T-helper 1 cell treated with Interleukin-12 subunit alpha and Interleukin-12 subunit beta and Interleukin-4 antibody, amounts not matched to agents 30 μg/mL and 1 μg/mL, for 36 hours (primary cell): ENCODE results near the gene ORC2.
"Not testable (repeated sequence)": the region's sequence is repeated elsewhere in the genome, so short reads cannot be mapped to it uniquely, and the experiment has no call there.

Experiments used
- H3K27ac Mint-ChIP-seq: one replicate; pipeline ENCODE4 v1.8.0; 2021; ENCODE audit warnings: mild to moderate bottlenecking, mixed read lengths
- H3K27me3 Mint-ChIP-seq: one replicate; pipeline ENCODE4 v1.8.0; 2021; ENCODE audit warnings: low read depth, mixed read lengths
- H3K36me3 Mint-ChIP-seq: one replicate; pipeline ENCODE4 v1.8.0; 2021; ENCODE audit warnings: low read depth, mixed read lengths
- H3K4me1 Mint-ChIP-seq: one replicate; pipeline ENCODE4 v1.8.0; 2021; ENCODE audit warnings: low read depth, mixed read lengths
- H3K4me3 Mint-ChIP-seq: one replicate; pipeline ENCODE4 v1.8.0; 2021; ENCODE audit warnings: mild to moderate bottlenecking, moderate library complexity, mixed read lengths
- H3K9me3 Mint-ChIP-seq: one replicate; pipeline ENCODE4 v1.8.0; 2021; ENCODE audit warnings: mixed read lengths

Gene ORC2

DNA sequence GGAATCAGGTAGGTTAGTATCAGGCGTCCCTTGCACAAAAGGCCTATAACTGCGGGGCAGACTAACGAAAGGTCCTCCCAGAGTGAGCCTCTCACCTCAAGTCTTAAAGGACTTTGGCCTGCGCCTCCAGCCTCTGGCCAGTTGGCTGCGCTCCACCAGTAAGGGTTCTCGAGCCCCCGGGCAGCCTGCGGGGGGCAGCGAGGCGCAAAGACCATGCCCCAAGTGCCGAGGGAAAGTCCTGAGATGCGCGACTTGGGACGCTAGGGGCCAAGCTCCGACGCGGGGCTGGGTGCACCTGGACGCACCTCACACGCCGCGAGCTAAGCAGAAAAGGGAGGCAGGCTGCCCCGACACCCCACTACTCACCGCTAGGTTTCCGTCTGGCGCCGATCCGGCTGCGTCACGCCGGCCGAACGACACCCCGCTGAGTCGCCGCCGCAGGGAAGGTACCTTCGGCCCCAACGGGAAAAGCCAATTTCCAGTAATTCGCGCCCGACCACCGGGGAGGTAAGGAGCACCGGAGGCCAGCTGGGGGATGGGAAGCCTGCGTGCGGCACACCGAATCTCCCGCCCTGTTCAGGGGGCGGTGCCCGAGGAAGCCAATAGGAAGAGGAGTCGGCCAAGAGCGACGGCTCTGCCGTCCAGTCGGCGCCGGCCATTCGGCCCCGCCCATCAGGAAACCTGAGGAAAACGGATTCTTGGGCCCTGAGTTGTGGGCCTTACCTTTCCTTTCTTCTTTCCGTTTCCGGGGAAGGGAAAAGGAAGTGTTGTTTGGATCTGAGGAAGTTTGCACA is at the start of gene ORC2:
Gene ORC2 (minus strand): TSS at position 537 of the 794 bp plus-strand sequence. CDS start 5,537 bp downstream, outside the sequence.
- Mint-ChIP-seq H3K27ac (peak within 1 kb of the TSS; percentile 94), H3K4me3 (peak within 1 kb of the TSS; percentile 98), H3K9me3 (no peaks in the 10 kb centered on the region)

DNA sequence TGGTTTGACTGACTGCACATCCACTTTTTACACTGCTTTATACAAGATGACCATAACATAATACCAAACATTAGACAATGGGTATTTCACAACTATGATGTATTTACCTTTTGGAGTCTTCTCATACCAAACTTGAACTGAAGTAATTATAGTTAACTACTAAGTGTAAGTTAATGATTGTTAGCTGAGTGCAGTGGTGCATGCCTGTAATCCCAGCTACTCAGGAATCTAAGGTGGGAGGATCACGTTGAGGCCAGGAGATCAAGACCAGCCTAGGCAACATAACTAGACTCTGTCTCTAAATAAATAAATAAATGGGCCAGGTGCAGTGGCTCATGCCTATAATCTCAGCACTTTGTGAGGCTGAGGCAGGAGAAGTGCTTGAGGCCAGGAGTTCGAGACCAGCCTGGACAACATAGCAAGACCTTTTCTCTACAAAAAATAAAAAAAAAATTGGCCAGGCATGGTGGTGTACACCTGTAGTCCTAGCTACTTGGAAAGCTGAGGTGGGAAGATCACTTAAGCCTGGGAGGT is 44.9 kb upstream of the ORC2 start:
- Mint-ChIP-seq H3K27me3 (no peaks in the 10 kb centered on the region), H3K9me3 (no peaks in the 10 kb centered on the region), H3K36me3 (peaks cover 26% of the 10 kb centered on the region), H3K4me3 (no peak overlapping the region), H3K4me1 (no peaks in the 10 kb centered on the region), H3K27ac (no peak overlapping the region)

More for the DNA sequence above, at the start of gene ORC2:
- H3K4me1 Mint-ChIP-seq: peaks cover 52% of the 10 kb centered on the region
- H3K27me3 Mint-ChIP-seq: no peaks in the 10 kb centered on the region
- H3K36me3 Mint-ChIP-seq: peaks cover 19% of the 10 kb centered on the region

DNA sequence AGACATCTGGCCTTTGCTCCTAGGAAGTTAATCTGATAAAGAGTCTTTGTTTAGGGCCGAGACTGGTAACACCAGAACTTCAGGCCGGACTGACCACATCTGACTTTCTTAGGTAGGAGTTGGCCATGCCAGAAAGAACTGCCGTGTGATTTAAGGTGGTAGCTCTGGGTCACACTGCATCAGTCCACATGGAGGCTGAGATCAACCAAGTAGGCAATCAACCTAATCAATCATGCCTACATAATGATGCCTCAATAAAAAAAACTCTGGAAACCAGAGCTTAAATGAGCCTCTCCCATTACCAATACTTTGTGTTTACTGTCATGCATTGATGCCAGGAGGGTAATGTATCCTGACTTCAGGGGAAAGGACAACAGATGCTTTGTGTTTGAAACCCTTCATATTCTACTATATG is 44.1 kb upstream of the ORC2 start:
- H3K36me3 Mint-ChIP-seq: peaks cover 26% of the 10 kb centered on the region
- no peaks in the 10 kb centered on the region for H3K9me3 Mint-ChIP-seq

DNA sequence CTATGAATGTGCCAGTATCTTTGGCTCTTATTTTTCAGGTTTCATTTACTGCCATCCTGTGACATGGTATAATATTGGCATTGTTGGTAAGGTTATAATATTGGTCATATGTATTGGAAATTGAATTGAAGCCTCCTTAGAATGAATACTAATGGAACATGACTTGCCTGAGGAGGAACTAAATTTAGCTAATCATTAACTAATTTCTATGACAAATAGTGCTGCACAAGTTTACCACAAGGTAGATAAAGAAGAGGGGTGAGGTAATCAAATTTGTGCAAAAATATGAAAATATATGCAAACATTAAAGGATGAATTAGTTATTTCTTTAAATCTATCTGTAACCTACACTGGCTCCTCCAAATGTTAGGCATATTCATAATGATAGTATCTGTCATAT is 43.2 kb upstream of the ORC2 start:
- peaks cover 26% of the 10 kb centered on the region for H3K36me3 Mint-ChIP-seq
- H3K9me3 Mint-ChIP-seq: no peaks in the 10 kb centered on the region
- H3K27ac Mint-ChIP-seq: no peak overlapping the region
- H3K4me3 Mint-ChIP-seq: no peak overlapping the region
- no peaks in the 10 kb centered on the region for H3K4me1 Mint-ChIP-seq
- H3K27me3 Mint-ChIP-seq: no peaks in the 10 kb centered on the region

More for the DNA sequence above, 44.1 kb upstream of the ORC2 start:
- H3K4me3 Mint-ChIP-seq: no peak overlapping the region
- H3K27ac Mint-ChIP-seq: no peak overlapping the region
- H3K27me3 Mint-ChIP-seq: no peaks in the 10 kb centered on the region
- no peaks in the 10 kb centered on the region for H3K4me1 Mint-ChIP-seq

DNA sequence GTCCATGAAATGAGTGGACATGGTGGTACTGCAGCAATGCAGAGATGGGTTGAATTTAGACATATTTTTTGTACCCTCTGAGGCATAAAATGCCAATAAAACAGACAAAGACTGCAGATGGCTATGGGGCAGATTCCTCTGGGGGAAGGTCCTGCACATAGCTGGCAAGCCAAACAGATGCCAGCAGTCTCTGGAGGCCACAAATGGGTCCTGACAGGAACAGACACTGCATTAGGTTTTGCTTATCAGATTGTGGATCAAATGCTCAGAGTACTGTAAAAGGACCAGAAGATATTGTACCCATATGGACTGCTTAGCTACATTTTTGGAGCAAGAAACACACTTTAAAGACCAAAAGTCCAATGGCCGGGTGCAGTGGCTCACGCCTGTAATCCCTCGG is 40.9 kb upstream of the ORC2 start:
- no peaks in the 10 kb centered on the region for H3K27me3 Mint-ChIP-seq
- H3K9me3 Mint-ChIP-seq: no peaks in the 10 kb centered on the region
- H3K4me3 Mint-ChIP-seq: no peak overlapping the region
- no peak overlapping the region for H3K27ac Mint-ChIP-seq
- peaks cover 22% of the 10 kb centered on the region for H3K36me3 Mint-ChIP-seq
- H3K4me1 Mint-ChIP-seq: no peaks in the 10 kb centered on the region

DNA sequence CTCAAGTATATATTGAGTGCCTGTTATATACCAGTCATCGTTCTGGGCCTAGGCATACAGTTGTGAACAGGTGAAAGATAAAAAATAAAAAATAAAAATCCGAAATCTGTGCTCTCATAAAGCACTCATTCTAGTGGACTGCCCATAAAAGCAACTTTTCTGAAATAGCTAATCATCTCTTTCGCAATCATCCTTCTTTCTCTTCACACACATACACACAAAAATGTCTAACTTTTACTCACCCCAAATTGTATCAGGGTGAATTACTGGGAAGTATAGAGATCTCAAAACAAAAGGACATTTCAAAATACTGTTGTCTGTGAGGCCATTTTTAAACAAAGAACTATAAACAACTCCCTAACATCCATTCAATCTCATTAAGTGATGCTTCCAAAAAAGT is 29.6 kb upstream of the ORC2 start:
- no peaks in the 10 kb centered on the region for H3K9me3 Mint-ChIP-seq
- H3K27me3 Mint-ChIP-seq: no peaks in the 10 kb centered on the region
- no peak overlapping the region for H3K4me3 Mint-ChIP-seq
- no peaks in the 10 kb centered on the region for H3K4me1 Mint-ChIP-seq
- peaks cover 17% of the 10 kb centered on the region for H3K36me3 Mint-ChIP-seq
- peak overlapping the region; percentile 62 for H3K27ac Mint-ChIP-seq

DNA sequence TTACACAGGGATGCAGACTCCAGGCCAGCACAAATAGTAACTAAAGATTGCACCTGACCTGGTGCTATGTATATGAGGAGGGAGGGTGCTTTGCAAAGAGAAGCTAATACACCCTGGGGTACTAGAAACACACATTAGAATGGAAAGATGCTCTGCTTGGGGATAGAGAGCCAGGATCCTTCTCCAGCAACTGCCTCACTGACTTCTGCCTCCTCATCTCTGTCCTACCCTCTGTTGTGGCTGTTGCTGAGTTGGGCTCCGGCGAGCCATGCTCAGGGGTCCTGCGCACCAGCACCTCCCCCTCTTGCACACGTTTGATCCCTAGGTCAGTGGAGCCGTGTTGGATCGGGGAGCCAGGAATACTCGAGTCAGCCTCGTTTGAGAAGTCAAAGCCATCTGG is 23.7 kb upstream of the ORC2 start:
- H3K36me3 Mint-ChIP-seq: peaks cover 17% of the 10 kb centered on the region
- H3K4me1 Mint-ChIP-seq: no peaks in the 10 kb centered on the region
- H3K4me3 Mint-ChIP-seq: no peak overlapping the region
- H3K27ac Mint-ChIP-seq: no peak overlapping the region
- no peaks in the 10 kb centered on the region for H3K27me3 Mint-ChIP-seq
- no peaks in the 10 kb centered on the region for H3K9me3 Mint-ChIP-seq

DNA sequence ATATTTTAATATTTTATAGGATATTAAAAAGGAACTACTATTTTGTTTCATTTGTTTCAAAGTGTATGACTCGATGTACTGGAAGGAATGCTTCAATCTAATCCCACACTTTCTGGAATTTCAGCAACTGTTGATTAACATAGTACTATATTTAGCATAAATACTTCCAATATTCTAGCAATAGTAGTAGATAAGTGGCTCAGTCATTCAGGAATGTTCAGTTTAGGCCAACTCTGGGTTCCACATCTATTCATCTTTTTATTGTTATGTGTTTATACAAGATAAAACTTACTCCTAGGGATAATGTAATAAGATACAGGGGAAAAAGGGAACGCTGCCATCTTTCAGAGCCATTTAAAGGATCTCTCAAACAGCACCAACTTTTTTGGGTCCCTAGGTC is 22.3 kb upstream of the ORC2 start:
- H3K27ac Mint-ChIP-seq: no peak overlapping the region
- H3K36me3 Mint-ChIP-seq: peaks cover 17% of the 10 kb centered on the region
- H3K4me1 Mint-ChIP-seq: no peaks in the 10 kb centered on the region
- H3K9me3 Mint-ChIP-seq: no peaks in the 10 kb centered on the region
- no peak overlapping the region for H3K4me3 Mint-ChIP-seq
- no peaks in the 10 kb centered on the region for H3K27me3 Mint-ChIP-seq

DNA sequence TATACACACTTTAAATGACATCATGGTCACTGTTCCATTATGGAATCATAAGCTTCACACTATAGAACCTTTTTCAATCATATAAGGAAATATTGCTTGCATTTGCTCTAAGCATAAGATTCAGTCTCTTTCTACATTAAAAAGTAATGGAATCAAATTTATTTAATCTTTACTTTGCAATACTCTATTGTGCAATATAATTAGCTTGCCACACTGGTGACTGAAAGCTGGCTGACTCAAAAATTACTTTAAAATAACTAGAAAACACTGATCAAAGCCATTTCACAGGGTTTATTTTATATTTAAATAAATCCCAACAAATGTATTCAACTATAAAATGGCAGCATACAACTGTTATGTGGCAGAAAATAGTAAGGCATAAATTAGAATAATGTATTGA is 13.2 kb upstream of the ORC2 start:
- H3K9me3 Mint-ChIP-seq: no peaks in the 10 kb centered on the region
- peaks cover 10% of the 10 kb centered on the region for H3K36me3 Mint-ChIP-seq
- no peaks in the 10 kb centered on the region for H3K4me1 Mint-ChIP-seq
- H3K27ac Mint-ChIP-seq: no peak overlapping the region
- H3K27me3 Mint-ChIP-seq: no peaks in the 10 kb centered on the region
- no peak overlapping the region for H3K4me3 Mint-ChIP-seq

DNA sequence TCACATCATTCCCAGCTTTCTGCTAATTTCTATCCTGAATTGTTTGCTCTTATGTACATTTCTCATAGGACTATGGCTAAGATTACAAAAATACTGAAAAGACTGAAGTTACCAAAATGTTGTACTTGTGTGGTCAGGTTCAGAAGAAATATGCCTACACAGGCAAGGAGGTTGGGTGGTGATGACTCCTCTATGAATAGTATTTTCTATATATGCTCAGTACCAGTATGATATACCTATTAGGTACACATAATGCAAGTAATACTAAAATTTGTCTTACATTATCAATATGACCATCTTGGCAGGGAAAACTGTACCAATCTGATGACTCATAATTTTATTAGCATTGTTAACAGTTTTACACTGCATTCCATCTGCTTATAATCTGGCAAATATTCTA is 12.2 kb upstream of the ORC2 start:
- Mint-ChIP-seq H3K36me3 (peaks cover 4% of the 10 kb centered on the region), H3K27me3 (no peaks in the 10 kb centered on the region), H3K4me3 (no peak overlapping the region), H3K9me3 (no peaks in the 10 kb centered on the region), H3K27ac (no peak overlapping the region), H3K4me1 (no peaks in the 10 kb centered on the region)

DNA sequence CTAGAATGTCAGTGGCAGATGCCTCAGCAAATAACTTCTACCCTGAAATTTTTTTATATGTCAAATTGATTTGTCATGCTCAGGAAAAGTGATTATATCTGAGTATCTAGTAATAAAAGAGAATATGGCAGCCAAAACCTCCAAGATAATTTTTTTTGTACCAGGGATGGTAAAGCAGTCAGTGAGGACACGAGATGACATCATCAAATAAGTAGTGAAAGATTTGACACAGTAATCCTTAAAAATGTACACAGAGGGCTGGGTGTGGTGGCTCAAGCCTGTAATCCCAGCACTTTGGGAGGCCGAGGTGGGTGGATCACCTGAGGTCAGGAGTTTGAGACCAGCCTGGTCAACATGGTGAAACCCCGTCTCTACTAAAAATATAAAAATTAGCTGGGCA is 6.6 kb upstream of the ORC2 start:
- H3K36me3 Mint-ChIP-seq, H3K9me3 Mint-ChIP-seq, H3K27ac Mint-ChIP-seq, H3K4me3 Mint-ChIP-seq, H3K27me3 Mint-ChIP-seq: not testable (repeated sequence)
- peaks cover 21% of the 10 kb centered on the region for H3K4me1 Mint-ChIP-seq

DNA sequence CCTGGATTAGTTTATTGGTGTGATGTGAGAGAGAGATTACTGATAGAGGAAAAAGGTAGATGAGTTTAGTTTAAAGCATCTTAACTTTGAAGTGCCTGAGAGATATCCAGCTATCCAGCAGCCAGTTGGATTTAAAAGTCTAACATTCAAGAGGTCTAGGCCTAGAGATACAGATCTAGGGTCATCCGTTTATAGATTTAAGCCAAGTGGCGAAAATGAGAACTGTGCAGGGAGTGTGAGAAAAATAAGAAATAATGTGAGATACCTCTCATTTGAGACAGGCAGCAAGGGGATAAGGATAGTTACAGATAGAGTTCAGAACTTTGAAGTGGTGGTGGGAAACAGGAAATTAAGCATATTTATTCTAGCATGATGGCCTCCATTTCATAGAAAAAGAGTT is 5.3 kb upstream of the ORC2 start:
- peaks cover 7% of the 10 kb centered on the region for H3K36me3 Mint-ChIP-seq
- H3K4me3 Mint-ChIP-seq: no peak overlapping the region
- H3K9me3 Mint-ChIP-seq: no peaks in the 10 kb centered on the region
- H3K27ac Mint-ChIP-seq: no peak overlapping the region
- H3K4me1 Mint-ChIP-seq: peaks cover 31% of the 10 kb centered on the region
- H3K27me3 Mint-ChIP-seq: no peaks in the 10 kb centered on the region

DNA sequence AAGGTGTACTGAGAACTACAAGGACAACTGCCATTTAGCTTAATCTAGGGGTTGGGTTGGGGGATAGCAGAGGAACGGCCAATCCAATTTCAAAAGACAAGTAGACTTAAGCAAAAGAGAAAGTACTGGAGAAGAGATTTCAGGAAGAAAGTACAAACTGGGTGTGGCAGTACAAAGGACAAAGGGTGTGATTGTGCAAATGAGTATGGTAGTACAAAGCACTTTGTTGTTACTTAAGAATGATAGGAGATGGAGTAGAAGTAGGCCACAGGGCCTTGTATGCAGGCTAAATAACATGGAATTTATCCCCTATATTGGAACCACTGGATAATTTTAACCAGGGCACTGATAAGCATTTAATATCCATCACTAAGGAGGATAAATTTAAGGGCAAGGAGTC is 4.7 kb upstream of the ORC2 start:
- H3K4me3 Mint-ChIP-seq: no peak overlapping the region
- H3K9me3 Mint-ChIP-seq: no peaks in the 10 kb centered on the region
- H3K27me3 Mint-ChIP-seq: no peaks in the 10 kb centered on the region
- H3K4me1 Mint-ChIP-seq: peaks cover 32% of the 10 kb centered on the region
- H3K27ac Mint-ChIP-seq: peak overlapping the region; percentile 2
- H3K36me3 Mint-ChIP-seq: peaks cover 7% of the 10 kb centered on the region

DNA sequence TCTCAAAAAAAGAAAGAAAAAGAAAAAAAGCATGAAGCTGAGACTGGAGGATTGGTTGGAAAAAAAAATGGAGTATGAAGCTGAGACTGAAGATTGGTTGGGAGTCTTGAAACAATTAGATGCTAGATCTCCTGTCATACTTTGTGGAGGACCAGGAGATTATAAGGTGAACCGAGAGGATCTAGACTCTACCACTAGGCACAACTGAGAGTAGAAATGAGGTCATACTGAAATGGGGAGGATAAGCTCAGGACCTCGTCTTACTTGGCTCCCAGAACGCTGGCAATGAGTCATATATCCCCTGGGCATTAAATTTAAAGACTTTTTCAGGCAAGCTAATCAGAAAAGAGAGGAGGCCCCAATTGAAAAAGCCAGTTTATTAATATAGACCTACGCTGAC is 3.3 kb upstream of the ORC2 start:
- no peaks in the 10 kb centered on the region for H3K9me3 Mint-ChIP-seq
- peaks cover 12% of the 10 kb centered on the region for H3K36me3 Mint-ChIP-seq
- no peak overlapping the region for H3K27ac Mint-ChIP-seq
- no peaks in the 10 kb centered on the region for H3K27me3 Mint-ChIP-seq
- peaks cover 44% of the 10 kb centered on the region for H3K4me1 Mint-ChIP-seq
- no peak overlapping the region for H3K4me3 Mint-ChIP-seq

DNA sequence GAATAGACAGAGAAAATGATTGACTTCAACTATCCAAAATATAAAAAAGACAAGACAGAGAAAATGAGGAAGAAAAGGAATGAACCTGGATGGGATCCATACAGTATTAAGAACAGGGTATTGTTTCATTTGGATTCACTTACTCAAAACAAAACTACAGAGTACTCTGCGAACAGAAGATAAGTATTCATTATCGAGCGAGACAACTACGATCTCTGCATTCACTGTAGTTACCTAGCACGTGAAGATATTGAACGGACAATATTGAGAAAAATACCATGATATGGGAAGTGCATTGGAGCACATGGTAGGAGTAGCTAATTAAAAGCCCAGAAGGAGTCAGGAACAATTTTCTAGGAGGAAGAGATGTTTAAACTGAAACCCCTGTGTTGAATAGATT is 1.0 kb upstream of the ORC2 start:
- Mint-ChIP-seq H3K36me3 (peaks cover 14% of the 10 kb centered on the region), H3K27ac (peak overlapping the region; percentile 37), H3K4me1 (peaks cover 50% of the 10 kb centered on the region), H3K27me3 (no peaks in the 10 kb centered on the region), H3K4me3 (peak overlapping the region; percentile 98), H3K9me3 (no peaks in the 10 kb centered on the region)
